ENCODE results near the gene GRID2. TPM values are rescaled to one million over a fixed set of nuclear protein-coding genes. Genes with fewer than 3 reads are reported as not detected.

Gene GRID2
- total and polyA plus RNA-seq, 10 of the 15 experiments (the other 5 are each of a cell fraction or from before 2014, with no cell fraction given) = not detected

DNA sequence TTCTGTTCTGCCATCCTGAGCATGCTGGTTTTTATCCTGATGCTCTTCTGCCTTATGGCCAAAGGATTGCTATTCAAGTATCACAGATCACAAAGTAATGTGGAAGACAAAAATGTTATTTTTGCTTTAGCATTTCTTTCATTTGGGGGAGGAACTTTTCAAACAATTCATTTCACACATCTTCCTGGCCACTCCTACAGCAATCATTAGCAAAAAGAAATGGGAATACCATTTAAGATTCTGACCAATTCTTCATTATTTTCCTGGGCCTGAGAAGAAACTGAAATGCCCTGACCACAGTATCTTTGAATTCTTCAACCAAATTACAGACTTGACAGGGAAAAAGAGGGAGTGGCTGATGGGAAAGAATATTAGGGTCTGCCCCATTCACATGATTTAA lies 38.0 kb upstream of the GRID2 start (continued):
- no peak for TF ChIP-seq ZNF207 (IDR thresholded peaks at IDR 0.05; ENCODE audit: borderline replicate concordance)
- TF ChIP-seq, protein P1, sequence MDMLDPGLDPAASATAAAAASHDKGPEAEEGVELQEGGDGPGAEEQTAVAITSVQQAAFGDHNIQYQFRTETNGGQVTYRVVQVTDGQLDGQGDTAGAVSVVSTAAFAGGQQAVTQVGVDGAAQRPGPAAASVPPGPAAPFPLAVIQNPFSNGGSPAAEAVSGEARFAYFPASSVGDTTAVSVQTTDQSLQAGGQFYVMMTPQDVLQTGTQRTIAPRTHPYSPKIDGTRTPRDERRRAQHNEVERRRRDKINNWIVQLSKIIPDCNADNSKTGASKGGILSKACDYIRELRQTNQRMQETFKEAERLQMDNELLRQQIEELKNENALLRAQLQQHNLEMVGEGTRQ (IDR thresholded peaks at IDR 0.05; ENCODE audit: borderline replicate concordance, low read depth, low read length) = no peak

DNA sequence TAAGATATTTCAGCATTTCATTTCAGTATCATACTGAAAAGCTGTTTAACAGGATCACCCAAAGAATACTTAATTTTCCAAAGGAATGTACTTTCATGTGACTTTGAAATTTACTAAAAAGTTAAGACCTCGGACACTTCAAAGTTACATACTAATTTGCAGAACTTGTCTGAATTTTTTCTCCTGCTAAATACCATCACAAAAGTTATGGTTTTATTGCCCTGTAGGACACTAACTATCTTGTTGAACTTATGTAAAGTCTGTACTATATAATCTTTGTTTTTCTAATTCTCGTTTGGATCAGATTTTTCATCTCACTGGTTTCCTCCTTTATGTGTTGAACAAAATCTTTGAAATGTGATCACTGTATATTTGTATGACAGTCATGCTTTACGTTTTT lies 37.2 kb upstream of the GRID2 start:
- DNase-seq (ENCODE audit: low read depth, low spot score) (no peak), ATAC-seq (no peak), FAIRE-seq (no peak)
- ChIA-PET POLR2A (no interaction called here), RAD21 (ENCODE audit: unreplicated experiment) (no interaction called here), SMC1A (ENCODE audit: uncharacterized antibody, unreplicated experiment) (no interaction called here), CTCF (no interaction called here)
- Histone ChIP-seq H4K20me1 (ENCODE audit: control insufficient read depth, insufficient read depth) (no peaks in the 10 kb centered on the region), H3K36me3 (ENCODE audit: control insufficient read depth in 2 of 2, insufficient read depth in 2 of 2, low read length in 1 of 2) (no peaks in the 10 kb centered on the region), H3K4me2 (ENCODE audit: control insufficient read depth, insufficient read depth) (no peak overlapping the region), H3K9me3 (replicated peaks; ENCODE audit: control insufficient read depth, insufficient read depth, low read length) (no peaks in the 10 kb centered on the region), H3K9ac (ENCODE audit: control insufficient read depth, insufficient read depth, low read length) (no peak overlapping the region), H3K4me3 (no peak overlapping the region), H3K4me1 (ENCODE audit: control insufficient read depth, insufficient read depth, low read length) (no peaks in the 10 kb centered on the region), H3K79me2 (ENCODE audit: control insufficient read depth, insufficient read depth, low read length) (no peaks in the 10 kb centered on the region), H3K27ac (ENCODE audit: control insufficient read depth, insufficient read depth) (no peak overlapping the region), H2AFZ (ENCODE audit: control insufficient read depth, low read depth, low read length) (no peak overlapping the region), H3K27me3 (replicated peaks in 1 of 2; ENCODE audit: control insufficient read depth in 2 of 2, insufficient read depth in 2 of 2, low read length in 1 of 2) (no peaks in the 10 kb centered on the region)
- intact Hi-C loops (cut with micrococcal nuclease; ENCODE audit: unreplicated experiment) (no loop called here), in situ Hi-C loops (cut with MboI) (no loop called here)
- TF ChIP-seq ATF7 (IDR thresholded peaks at IDR 0.05; ENCODE audit: low read depth) = no peak
- TF ChIP-seq TARDBP (IDR thresholded peaks at IDR 0.05; ENCODE audit: borderline replicate concordance) = no peak
- TF ChIP-seq, protein P2, sequence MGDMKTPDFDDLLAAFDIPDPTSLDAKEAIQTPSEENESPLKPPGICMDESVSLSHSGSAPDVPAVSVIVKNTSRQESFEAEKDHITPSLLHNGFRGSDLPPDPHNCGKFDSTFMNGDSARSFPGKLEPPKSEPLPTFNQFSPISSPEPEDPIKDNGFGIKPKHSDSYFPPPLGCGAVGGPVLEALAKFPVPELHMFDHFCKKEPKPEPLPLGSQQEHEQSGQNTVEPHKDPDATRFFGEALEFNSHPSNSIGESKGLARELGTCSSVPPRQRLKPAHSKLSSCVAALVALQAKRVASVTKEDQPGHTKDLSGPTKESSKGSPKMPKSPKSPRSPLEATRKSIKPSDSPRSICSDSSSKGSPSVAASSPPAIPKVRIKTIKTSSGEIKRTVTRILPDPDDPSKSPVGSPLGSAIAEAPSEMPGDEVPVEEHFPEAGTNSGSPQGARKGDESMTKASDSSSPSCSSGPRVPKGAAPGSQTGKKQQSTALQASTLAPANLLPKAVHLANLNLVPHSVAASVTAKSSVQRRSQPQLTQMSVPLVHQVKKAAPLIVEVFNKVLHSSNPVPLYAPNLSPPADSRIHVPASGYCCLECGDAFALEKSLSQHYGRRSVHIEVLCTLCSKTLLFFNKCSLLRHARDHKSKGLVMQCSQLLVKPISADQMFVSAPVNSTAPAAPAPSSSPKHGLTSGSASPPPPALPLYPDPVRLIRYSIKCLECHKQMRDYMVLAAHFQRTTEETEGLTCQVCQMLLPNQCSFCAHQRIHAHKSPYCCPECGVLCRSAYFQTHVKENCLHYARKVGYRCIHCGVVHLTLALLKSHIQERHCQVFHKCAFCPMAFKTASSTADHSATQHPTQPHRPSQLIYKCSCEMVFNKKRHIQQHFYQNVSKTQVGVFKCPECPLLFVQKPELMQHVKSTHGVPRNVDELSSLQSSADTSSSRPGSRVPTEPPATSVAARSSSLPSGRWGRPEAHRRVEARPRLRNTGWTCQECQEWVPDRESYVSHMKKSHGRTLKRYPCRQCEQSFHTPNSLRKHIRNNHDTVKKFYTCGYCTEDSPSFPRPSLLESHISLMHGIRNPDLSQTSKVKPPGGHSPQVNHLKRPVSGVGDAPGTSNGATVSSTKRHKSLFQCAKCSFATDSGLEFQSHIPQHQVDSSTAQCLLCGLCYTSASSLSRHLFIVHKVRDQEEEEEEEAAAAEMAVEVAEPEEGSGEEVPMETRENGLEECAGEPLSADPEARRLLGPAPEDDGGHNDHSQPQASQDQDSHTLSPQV (IDR thresholded peaks at IDR 0.05) = no peak
- 0% methylated on average over 3 of the region's 3 CpGs for WGBS (ENCODE audit: insufficient coverage, insufficient replicate concordance, low lambda C conversion rate, missing lambda C conversion rate)
- no TSS peak for BruUV-seq (replicated peaks)

Data from GM12878 (cell line).